IMR-90 (cell line): ENCODE data around the gene C9orf78.

Source experiments
- BHLHE40 ChIP-seq: fragments of 150-350 bp; IDR thresholded peaks from 2 replicates; pipeline ENCODE4 v1.6.1; 2016; ENCODE audit warnings: mild to moderate bottlenecking, low read depth, low read length
- FOS ChIP-seq: fragments of 150-350 bp; IDR thresholded peaks from 2 replicates; pipeline ENCODE4 v1.6.1; 2016; ENCODE audit warnings: low read depth, low read length
- MAZ ChIP-seq: IDR thresholded peaks from 2 replicates; pipeline ENCODE4 v1.6.1; 2012; ENCODE audit warnings: low read depth, mild to moderate bottlenecking, low read length, improper control_type of control experiment, moderate library complexity, borderline replicate concordance
- POLR2A ChIP-seq: IDR thresholded peaks from 2 replicates; pipeline ENCODE4 v1.6.1; 2012; ENCODE audit warnings: mild to moderate bottlenecking, low read depth, low read length
- RAD21 ChIP-seq: IDR thresholded peaks from 2 replicates; pipeline ENCODE4 v1.6.1; 2012; ENCODE audit warnings: low read length, improper control_type of control experiment
- RCOR1 ChIP-seq: IDR thresholded peaks from 2 replicates; pipeline ENCODE4 v1.6.1; 2012; ENCODE audit warnings: mild to moderate bottlenecking, low read length, improper control_type of control experiment; ENCODE audit not compliant: insufficient replicate concordance
- RFX5 ChIP-seq: IDR thresholded peaks from 2 replicates; pipeline ENCODE4 v1.8.0; 2012; ENCODE audit warnings: low read depth, mild to moderate bottlenecking, low read length, moderate library complexity
- SMC3 ChIP-seq: fragments of 150-350 bp; IDR thresholded peaks from 2 replicates; pipeline ENCODE4 v1.6.1; 2016; ENCODE audit warnings: low read depth, mild to moderate bottlenecking, antibody characterized with exemption, low read length, moderate library complexity
- TF ChIP-seq, protein P1 (sequence below): conservative IDR thresholded peaks from 2 replicates; pipeline ENCODE4 v1.5.1; 2012; ENCODE audit warnings: mild to moderate bottlenecking, low read depth, low read length, improper control_type of control experiment
- TF ChIP-seq, protein P2 (sequence below): fragments of 150-350 bp; IDR thresholded peaks from 2 replicates; pipeline ENCODE4 v1.6.1; 2016; ENCODE audit warnings: low read depth, mild to moderate bottlenecking, low read length, moderate library complexity, borderline replicate concordance

DNA sequence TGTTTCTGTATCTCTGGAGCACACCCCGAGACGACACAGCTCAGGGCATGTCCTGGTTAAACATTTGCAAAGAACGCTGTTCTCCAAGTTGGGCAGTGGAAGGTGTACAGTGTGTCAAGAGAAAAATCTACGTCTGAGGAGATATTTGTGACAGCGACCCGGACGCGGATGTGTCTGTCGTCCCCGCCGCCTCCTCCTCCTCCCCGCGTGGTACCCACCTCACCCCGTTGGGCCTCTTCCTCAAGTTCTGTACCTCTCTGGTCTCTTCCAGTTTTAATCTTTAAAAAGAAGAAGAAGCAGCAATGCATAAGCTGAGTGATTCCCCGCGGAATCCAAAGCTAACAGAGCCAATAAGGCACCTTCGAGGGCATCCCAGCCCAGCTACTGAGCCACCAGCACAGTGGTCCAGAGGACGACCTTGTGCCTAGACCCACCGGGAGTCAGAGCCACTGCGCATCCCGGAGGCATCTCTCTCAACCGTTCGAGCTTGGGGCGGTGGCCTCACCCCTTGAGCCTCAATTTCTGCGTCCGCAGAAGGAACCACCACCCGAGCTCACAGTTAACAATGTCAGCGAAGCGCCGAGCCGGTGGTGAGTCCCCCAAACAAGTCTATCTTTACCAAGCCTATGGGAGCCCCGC, 467 bp downstream of the C9orf78 start:
- TF ChIP-seq SMC3 (no peak), RCOR1 (no peak), BHLHE40 (no peak), POLR2A (no peak), RAD21 (no peak), MAZ (no peak), RFX5 (no peak), FOS (no peak)
- TF ChIP-seq, protein P1, sequence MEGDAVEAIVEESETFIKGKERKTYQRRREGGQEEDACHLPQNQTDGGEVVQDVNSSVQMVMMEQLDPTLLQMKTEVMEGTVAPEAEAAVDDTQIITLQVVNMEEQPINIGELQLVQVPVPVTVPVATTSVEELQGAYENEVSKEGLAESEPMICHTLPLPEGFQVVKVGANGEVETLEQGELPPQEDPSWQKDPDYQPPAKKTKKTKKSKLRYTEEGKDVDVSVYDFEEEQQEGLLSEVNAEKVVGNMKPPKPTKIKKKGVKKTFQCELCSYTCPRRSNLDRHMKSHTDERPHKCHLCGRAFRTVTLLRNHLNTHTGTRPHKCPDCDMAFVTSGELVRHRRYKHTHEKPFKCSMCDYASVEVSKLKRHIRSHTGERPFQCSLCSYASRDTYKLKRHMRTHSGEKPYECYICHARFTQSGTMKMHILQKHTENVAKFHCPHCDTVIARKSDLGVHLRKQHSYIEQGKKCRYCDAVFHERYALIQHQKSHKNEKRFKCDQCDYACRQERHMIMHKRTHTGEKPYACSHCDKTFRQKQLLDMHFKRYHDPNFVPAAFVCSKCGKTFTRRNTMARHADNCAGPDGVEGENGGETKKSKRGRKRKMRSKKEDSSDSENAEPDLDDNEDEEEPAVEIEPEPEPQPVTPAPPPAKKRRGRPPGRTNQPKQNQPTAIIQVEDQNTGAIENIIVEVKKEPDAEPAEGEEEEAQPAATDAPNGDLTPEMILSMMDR = no peak
- TF ChIP-seq, protein P2, sequence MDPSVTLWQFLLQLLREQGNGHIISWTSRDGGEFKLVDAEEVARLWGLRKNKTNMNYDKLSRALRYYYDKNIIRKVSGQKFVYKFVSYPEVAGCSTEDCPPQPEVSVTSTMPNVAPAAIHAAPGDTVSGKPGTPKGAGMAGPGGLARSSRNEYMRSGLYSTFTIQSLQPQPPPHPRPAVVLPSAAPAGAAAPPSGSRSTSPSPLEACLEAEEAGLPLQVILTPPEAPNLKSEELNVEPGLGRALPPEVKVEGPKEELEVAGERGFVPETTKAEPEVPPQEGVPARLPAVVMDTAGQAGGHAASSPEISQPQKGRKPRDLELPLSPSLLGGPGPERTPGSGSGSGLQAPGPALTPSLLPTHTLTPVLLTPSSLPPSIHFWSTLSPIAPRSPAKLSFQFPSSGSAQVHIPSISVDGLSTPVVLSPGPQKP = no peak
